Activated CD8-positive, alpha-beta memory T cell treated with anti-CD3 and anti-CD28 coated beads, Interleukin-2, amount 50 U/mL, for 48 hours (primary cell): Measurements from ENCODE around the gene RPSA.

Source experiments
- DNase-seq: peaks from one replicate; pipeline ENCODE4 v3.0.0-alpha.2; 2020

Gene RPSA

GRCh38 chr3:39460677-39461076, 54.2 kb downstream of the RPSA start:
- DNase-seq: no peak
